Measurements from ENCODE around the gene CACNA2D4. TPM values are rescaled to one million over a fixed set of nuclear protein-coding genes. Genes with fewer than 3 reads are reported as not detected.
A peak's percentile ranks its signal among the peaks of the same experiment; 100 is the strongest.

The CACNA2D4 gene
- 1 to 10 TPM in 3 of 4 donors, under 1 TPM in 1; 0.84 to 3.8 (median 3.4) TPM for total RNA-seq

- Histone ChIP-seq H3K36me3 (no peaks in the 10 kb centered on the region), H3K9me3 (no peaks in the 10 kb centered on the region), H3K4me3 (peak within 1 kb of the TSS; percentile 19 to 39 (median 29)), H3K27me3 (no peaks in the 10 kb centered on the region), H3K27ac (replicated peaks in 1 of 4) (peak within 1 kb of the TSS in 1 of 4 donors; percentile 54), H3K4me1 (peaks cover 5 to 15% (median 12%) of the 10 kb centered on the region in 4 donors)
- TF ChIP-seq POLR2AphosphoS5 (IDR thresholded peaks at IDR 0.05) (no peak), POLR2A (IDR thresholded peaks at IDR 0.05; ENCODE audit: low read depth) (no peak), CTCF (IDR thresholded peaks at IDR 0.05) (no peak), EP300 (IDR thresholded peaks at IDR 0.05) (no peak)
- peak; percentile 88 for DNase-seq (ENCODE audit: extremely low spot score)
- WGBS, result 64% methylated on average over 14 of the region's 18 CpGs
- intact Hi-C loops (cut with DNase I), result no loop called here
Observed at GRCh38 chr12:1918081-1918883, at the start of gene CACNA2D4. Gene CACNA2D4 (minus strand): TSS chr12:1918652. CDS start chr12:1918473, 179 bp downstream.

- WGBS, result 41% methylated on average over 4 of the region's 4 CpGs
- TF ChIP-seq POLR2AphosphoS5 (IDR thresholded peaks at IDR 0.05) (peak; percentile 59 to 86), CTCF (IDR thresholded peaks at IDR 0.05) (no peak)
- Histone ChIP-seq H3K4me1 (peaks cover 9 to 57% (median 52%) of the 10 kb centered on the region in 4 donors), H3K4me3 (no peak overlapping the region), H3K36me3 (peaks cover 5 to 27% (median 11%) of the 10 kb centered on the region in 4 donors), H3K27me3 (no peaks in the 10 kb centered on the region), H3K27ac (replicated peaks in 1 of 4) (peak overlapping the region; percentile 72 to 90 (median 75)), H3K9me3 (no peaks in the 10 kb centered on the region)
- intact Hi-C loops (cut with DNase I), result no loop called here
- no peak for DNase-seq (ENCODE audit: extremely low spot score)
Observed at GRCh38 chr12:1966561-1967226, 48.2 kb upstream of the CACNA2D4 start.

- H3K27me3 ChIP-seq, result no peaks in the 10 kb centered on the region
- no peak for TF ChIP-seq EP300 (IDR thresholded peaks at IDR 0.05)
- TF ChIP-seq CTCF (IDR thresholded peaks at IDR 0.05), result no peak
- no peak for TF ChIP-seq POLR2A (IDR thresholded peaks at IDR 0.05; ENCODE audit: low read depth)
- TF ChIP-seq POLR2AphosphoS5 (IDR thresholded peaks at IDR 0.05), result no peak
- H3K9me3 ChIP-seq, result no peaks in the 10 kb centered on the region
- H3K36me3 ChIP-seq, result peaks cover 5 to 31% (median 13%) of the 10 kb centered on the region in 4 donors
- peaks cover 9 to 57% (median 53%) of the 10 kb centered on the region in 4 donors for H3K4me1 ChIP-seq
- no peak overlapping the region for H3K4me3 ChIP-seq
- no peak for DNase-seq (ENCODE audit: extremely low spot score)
- intact Hi-C loops (cut with DNase I), result no loop called here
- 63% methylated on average over 2 of the region's 2 CpGs for WGBS
- H3K27ac ChIP-seq (replicated peaks in 1 of 4), result peak overlapping the region; percentile 72 to 90 (median 75)
Observed at GRCh38 chr12:1965916-1966315, 47.5 kb upstream of the CACNA2D4 start.

- H3K4me3 ChIP-seq, result no peak overlapping the region
- peaks cover 0 to 37% (median 32%) of the 10 kb centered on the region in 4 donors for H3K4me1 ChIP-seq
- H3K27me3 ChIP-seq, result no peaks in the 10 kb centered on the region
- intact Hi-C loops (cut with DNase I), result no loop called here
- H3K36me3 ChIP-seq, result peaks cover 5 to 37% (median 14%) of the 10 kb centered on the region in 4 donors
- H3K9me3 ChIP-seq, result no peaks in the 10 kb centered on the region
- peak overlapping the region; percentile 49 to 79 (median 73) for H3K27ac ChIP-seq (replicated peaks in 1 of 4)
- DNase-seq (ENCODE audit: extremely low spot score), result no peak
- 80% methylated on average over 5 of the region's 5 CpGs for WGBS
- no peak for TF ChIP-seq POLR2AphosphoS5 (IDR thresholded peaks at IDR 0.05)
- TF ChIP-seq POLR2A (IDR thresholded peaks at IDR 0.05; ENCODE audit: low read depth), result no peak
Observed at GRCh38 chr12:1962051-1963020, 43.9 kb upstream of the CACNA2D4 start.

Measured in esophagus muscularis mucosa (tissue), 4 donors.